ENCODE results near the gene ODAD2.

DNA sequence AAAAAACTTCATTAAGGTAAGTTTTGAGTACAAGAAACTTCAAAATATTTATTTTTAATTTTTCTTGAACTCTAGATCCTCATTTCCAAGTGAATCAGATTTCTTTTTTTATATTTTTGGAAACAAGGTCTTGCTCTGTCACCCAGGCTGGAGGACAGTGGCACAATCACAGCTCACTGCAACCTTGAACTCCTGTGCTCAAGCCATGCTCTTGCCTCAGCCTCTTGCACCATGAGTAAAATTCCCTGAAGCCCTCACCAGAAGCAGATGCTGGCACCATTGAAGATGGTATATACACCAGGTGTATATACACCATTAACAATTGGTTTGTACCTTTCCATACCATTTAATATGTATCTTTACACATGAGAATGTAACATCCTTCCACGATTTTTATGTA, 45.1 kb upstream of the ODAD2 start:
- TF ChIP-seq, protein P1, sequence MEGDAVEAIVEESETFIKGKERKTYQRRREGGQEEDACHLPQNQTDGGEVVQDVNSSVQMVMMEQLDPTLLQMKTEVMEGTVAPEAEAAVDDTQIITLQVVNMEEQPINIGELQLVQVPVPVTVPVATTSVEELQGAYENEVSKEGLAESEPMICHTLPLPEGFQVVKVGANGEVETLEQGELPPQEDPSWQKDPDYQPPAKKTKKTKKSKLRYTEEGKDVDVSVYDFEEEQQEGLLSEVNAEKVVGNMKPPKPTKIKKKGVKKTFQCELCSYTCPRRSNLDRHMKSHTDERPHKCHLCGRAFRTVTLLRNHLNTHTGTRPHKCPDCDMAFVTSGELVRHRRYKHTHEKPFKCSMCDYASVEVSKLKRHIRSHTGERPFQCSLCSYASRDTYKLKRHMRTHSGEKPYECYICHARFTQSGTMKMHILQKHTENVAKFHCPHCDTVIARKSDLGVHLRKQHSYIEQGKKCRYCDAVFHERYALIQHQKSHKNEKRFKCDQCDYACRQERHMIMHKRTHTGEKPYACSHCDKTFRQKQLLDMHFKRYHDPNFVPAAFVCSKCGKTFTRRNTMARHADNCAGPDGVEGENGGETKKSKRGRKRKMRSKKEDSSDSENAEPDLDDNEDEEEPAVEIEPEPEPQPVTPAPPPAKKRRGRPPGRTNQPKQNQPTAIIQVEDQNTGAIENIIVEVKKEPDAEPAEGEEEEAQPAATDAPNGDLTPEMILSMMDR (IDR thresholded peaks at IDR 0.05; ENCODE audit: control extremely low read depth in 1 of 3, insufficient read depth in 1 of 3, low read depth in 1 of 3, low read length in 3 of 3), result no peak
- TF ChIP-seq, protein P2, sequence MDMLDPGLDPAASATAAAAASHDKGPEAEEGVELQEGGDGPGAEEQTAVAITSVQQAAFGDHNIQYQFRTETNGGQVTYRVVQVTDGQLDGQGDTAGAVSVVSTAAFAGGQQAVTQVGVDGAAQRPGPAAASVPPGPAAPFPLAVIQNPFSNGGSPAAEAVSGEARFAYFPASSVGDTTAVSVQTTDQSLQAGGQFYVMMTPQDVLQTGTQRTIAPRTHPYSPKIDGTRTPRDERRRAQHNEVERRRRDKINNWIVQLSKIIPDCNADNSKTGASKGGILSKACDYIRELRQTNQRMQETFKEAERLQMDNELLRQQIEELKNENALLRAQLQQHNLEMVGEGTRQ (IDR thresholded peaks at IDR 0.05; ENCODE audit: low read length), result no peak
- no peak for TF ChIP-seq SRF (IDR thresholded peaks at IDR 0.05; ENCODE audit: low read depth, low read length)
- TF ChIP-seq PHF8 (conservative IDR thresholded peaks at IDR 0.05; ENCODE audit: low read depth, low read length), result no peak
- TF ChIP-seq CHD2 (IDR thresholded peaks at IDR 0.05; ENCODE audit: low read length), result no peak
- no peak for TF ChIP-seq SIRT6 (IDR thresholded peaks at IDR 0.05; ENCODE audit: low read length)
- no peak for TF ChIP-seq POLR2AphosphoS5 (IDR thresholded peaks at IDR 0.05; ENCODE audit: low read depth, low read length)
- no peak for TF ChIP-seq SIN3A (conservative IDR thresholded peaks at IDR 0.05 in 1 of 2, IDR thresholded peaks at IDR 0.05 in 1 of 2; ENCODE audit: low read depth in 1 of 2, low read length in 2 of 2)

Measured in H1 (cell line).